Testis (tissue), 3 donors: ENCODE data around the gene ASXL2. TPM values are rescaled to one million over a fixed set of nuclear protein-coding genes. Genes with fewer than 3 reads are reported as not detected.
A peak's percentile ranks its signal among the peaks of the same experiment; 100 is the strongest.

Experiments used
- DNase-seq: peaks from one replicate; pipeline ENCODE4 v3.0.0-alpha.2; 2019
- H3K27ac ChIP-seq, 2 donors: fragments of 200-600 bp; sonication (generic); one replicate each; pipeline ENCODE4 v1.5.1; 2019
- H3K27me3 ChIP-seq: fragments of 200-600 bp; sonication (generic); one replicate; pipeline ENCODE4 v1.5.1; 2019
- H3K36me3 ChIP-seq: fragments of 200-600 bp; sonication (generic); one replicate; pipeline ENCODE4 v1.5.1; 2017; ENCODE audit warnings: low read depth; ENCODE audit errors: missing control alignments
- H3K4me1 ChIP-seq: fragments of 200-600 bp; sonication (generic); one replicate; pipeline ENCODE4 v1.5.1; 2019
- H3K4me3 ChIP-seq, 2 donors: fragments of 200-600 bp; sonication (generic); one replicate each; pipeline ENCODE4 v1.5.1; 2017 to 2019
- H3K9me3 ChIP-seq: fragments of 200-600 bp; sonication (generic); one replicate; pipeline ENCODE4 v1.5.1; 2017
- POLR2A ChIP-seq: fragments of 450-650 bp; IDR thresholded peaks from one replicate; pipeline ENCODE4 v1.6.1; 2017; ENCODE audit warnings: antibody characterized with exemption, mild to moderate bottlenecking, moderate library complexity
- WGBS, 2 donors: methylation state at CpG; one replicate each; pipeline ENCODE4 v1.1.5; 2018; 5-methylcytosine and 5-hydroxymethylcytosine counted together
- intact Hi-C: fragments of 100-400 bp; cut with DNase I; formaldehyde crosslinking; loops from one replicate; pipeline ENCODE4 v1.15.1; 2023; ENCODE audit warnings: low total_unique reads
- polyA plus RNA-seq: library from polyadenylated mRNA; stranded (reverse); fragments of 350-450 nt; fragmentation: Illumina TruSeq; extraction: RNeasy Lipid Tissue Mini Kit (QIAGEN cat#74804); gene quantifications from one replicate; pipeline ENCODE4 v1.2.3, GENCODE V29; 2014; ENCODE audit warnings: low read depth, low replicate concordance; ENCODE audit not compliant: insufficient read depth
- total RNA-seq, 2 donors: library from RNA; depleted of rRNA; stranded (reverse); fragments of >200 nt; gene quantifications; one replicate each; pipeline ENCODE4 v1.2.3, GENCODE V29; 2016
- TF ChIP-seq, protein P1 (sequence below), 3 experiments: fragments of 450-650 bp in 2 of 3; fragments of 200-600 bp in 1 of 3; sonication (generic) in 1 of 3; IDR thresholded peaks; one replicate each; pipeline ENCODE4 v1.5.1; 2016 to 2019; ENCODE audit warnings: antibody characterized with exemption in 3 of 3, mild to moderate bottlenecking in 2 of 3, moderate library complexity in 1 of 3

Gene ASXL2
- total and polyA plus RNA-seq, 3 donors from 2014 or later: 40.9 to 51.9 (median 43.3) TPM

DNA sequence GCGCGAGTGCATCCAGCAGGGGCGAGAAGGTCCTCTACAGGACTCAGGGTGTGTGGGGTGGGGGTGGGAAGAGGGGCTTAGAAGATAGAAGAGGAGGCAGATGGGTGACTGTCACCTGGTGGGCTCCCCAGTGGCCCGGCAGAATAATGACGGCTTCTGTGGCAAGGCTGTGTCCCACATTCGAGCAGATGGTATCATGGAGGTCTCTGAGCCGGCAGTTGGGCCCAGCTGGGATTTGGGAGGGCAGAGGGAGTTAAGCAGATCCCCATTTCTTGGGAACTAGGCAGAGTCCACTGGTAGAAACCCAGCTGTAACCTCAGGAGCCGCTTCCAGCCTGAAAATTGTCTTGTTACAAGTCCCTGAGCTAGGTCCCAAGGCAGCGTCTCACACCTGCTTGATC lies 176.5 kb downstream of the ASXL2 start:
- no peaks in the 10 kb centered on the region for H3K27me3 ChIP-seq
- WGBS, 2 donors: 86 to 87% methylated on average over 9 of the region's 9 CpGs
- TF ChIP-seq, protein P1, sequence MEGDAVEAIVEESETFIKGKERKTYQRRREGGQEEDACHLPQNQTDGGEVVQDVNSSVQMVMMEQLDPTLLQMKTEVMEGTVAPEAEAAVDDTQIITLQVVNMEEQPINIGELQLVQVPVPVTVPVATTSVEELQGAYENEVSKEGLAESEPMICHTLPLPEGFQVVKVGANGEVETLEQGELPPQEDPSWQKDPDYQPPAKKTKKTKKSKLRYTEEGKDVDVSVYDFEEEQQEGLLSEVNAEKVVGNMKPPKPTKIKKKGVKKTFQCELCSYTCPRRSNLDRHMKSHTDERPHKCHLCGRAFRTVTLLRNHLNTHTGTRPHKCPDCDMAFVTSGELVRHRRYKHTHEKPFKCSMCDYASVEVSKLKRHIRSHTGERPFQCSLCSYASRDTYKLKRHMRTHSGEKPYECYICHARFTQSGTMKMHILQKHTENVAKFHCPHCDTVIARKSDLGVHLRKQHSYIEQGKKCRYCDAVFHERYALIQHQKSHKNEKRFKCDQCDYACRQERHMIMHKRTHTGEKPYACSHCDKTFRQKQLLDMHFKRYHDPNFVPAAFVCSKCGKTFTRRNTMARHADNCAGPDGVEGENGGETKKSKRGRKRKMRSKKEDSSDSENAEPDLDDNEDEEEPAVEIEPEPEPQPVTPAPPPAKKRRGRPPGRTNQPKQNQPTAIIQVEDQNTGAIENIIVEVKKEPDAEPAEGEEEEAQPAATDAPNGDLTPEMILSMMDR (IDR thresholded peaks at IDR 0.05): no peak
- no peak for TF ChIP-seq POLR2A
- no peaks in the 10 kb centered on the region for H3K9me3 ChIP-seq
- intact Hi-C loops: no loop called here
- no peaks in the 10 kb centered on the region for H3K4me1 ChIP-seq
- no peak overlapping the region for H3K4me3 ChIP-seq
- no peak for DNase-seq
- no peak overlapping the region for H3K27ac ChIP-seq
- H3K36me3 ChIP-seq: no peaks in the 10 kb centered on the region

DNA sequence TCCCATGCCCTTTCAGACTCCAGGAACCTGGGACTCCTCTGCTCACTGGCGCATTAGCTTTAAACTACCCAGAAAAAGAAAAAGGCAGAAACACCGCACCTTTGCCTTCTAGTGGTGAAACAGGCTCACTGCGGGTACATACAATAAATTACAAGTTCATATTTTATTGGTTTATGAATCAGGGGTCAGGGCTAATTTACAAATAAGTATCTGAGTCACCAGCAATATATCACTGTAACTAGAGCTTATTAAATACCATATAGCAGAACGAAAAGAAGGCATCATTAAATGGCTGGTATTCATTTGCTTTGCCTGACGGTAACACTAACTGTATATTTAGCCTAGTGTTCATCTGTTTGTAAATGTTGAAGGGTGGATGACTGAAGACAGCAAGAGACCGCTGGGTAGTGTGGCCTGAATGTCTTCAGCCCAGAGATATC lies 178.0 kb downstream of the ASXL2 start:
- H3K27me3 ChIP-seq: no peaks in the 10 kb centered on the region
- TF ChIP-seq, protein P1 (IDR thresholded peaks at IDR 0.05): peak; percentile 43 to 81 (median 76)
- TF ChIP-seq POLR2A: no peak
- 39 to 47% methylated on average over 6 of the region's 6 CpGs for WGBS, 2 donors
- H3K4me3 ChIP-seq: no peak overlapping the region
- no peaks in the 10 kb centered on the region for H3K4me1 ChIP-seq
- intact Hi-C loops: no loop called here
- DNase-seq: peak; percentile 19
- H3K36me3 ChIP-seq: no peaks in the 10 kb centered on the region
- no peak overlapping the region for H3K27ac ChIP-seq
- no peaks in the 10 kb centered on the region for H3K9me3 ChIP-seq

DNA sequence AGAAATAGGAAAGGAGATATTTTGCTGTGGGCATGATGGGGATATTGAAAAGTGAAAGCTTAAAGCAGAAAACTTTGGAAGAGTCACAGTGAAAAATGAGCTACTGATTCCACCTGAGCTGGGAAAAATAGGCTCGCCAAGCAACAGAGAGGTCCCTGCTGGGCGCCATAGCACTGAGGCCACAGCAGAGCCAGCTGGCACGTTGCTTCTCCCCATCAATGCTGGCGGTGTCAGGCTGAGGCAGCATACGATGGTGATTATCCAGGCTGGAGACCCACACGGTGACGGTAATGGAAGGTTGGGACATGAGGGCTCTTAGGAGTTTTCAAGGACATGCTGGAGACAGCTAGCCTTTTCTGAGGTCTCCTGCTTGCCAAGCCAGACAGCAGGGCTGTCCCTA lies 179.1 kb downstream of the ASXL2 start:
- Histone ChIP-seq H3K27ac (no peak overlapping the region), H3K9me3 (no peaks in the 10 kb centered on the region), H3K36me3 (no peaks in the 10 kb centered on the region), H3K27me3 (no peaks in the 10 kb centered on the region), H3K4me3 (no peak overlapping the region), H3K4me1 (no peaks in the 10 kb centered on the region)
- intact Hi-C loops: no loop called here
- 87 to 90% methylated on average over 7 of the region's 7 CpGs for WGBS, 2 donors
- TF ChIP-seq, protein P1 (IDR thresholded peaks at IDR 0.05): no peak
- no peak for TF ChIP-seq POLR2A
- DNase-seq: no peak

DNA sequence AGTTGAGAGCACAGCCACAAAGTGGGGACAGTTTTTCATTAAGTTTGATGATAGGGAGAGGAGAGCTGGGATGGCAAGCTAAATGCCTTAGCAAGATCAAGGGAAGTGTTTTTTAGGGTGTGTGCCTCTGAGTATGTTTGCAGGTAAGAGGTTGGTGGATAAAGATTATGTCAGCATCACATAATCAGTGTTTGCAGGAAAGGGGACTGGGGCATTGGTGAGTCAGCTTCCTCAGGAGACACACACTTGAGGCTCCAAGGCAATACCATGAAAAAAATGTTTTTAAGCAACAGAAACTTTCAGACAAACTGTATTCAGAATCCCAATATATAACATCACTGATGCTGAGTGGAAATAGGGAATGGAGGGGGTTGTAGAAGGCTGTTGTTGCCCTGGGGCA lies 179.5 kb downstream of the ASXL2 start:
- TF ChIP-seq, protein P1 (IDR thresholded peaks at IDR 0.05): no peak
- no peak for TF ChIP-seq POLR2A
- no peak for DNase-seq
- Histone ChIP-seq H3K9me3 (no peaks in the 10 kb centered on the region), H3K36me3 (no peaks in the 10 kb centered on the region), H3K4me1 (no peaks in the 10 kb centered on the region), H3K27ac (no peak overlapping the region), H3K4me3 (no peak overlapping the region), H3K27me3 (no peaks in the 10 kb centered on the region)
- intact Hi-C loops: no loop called here

DNA sequence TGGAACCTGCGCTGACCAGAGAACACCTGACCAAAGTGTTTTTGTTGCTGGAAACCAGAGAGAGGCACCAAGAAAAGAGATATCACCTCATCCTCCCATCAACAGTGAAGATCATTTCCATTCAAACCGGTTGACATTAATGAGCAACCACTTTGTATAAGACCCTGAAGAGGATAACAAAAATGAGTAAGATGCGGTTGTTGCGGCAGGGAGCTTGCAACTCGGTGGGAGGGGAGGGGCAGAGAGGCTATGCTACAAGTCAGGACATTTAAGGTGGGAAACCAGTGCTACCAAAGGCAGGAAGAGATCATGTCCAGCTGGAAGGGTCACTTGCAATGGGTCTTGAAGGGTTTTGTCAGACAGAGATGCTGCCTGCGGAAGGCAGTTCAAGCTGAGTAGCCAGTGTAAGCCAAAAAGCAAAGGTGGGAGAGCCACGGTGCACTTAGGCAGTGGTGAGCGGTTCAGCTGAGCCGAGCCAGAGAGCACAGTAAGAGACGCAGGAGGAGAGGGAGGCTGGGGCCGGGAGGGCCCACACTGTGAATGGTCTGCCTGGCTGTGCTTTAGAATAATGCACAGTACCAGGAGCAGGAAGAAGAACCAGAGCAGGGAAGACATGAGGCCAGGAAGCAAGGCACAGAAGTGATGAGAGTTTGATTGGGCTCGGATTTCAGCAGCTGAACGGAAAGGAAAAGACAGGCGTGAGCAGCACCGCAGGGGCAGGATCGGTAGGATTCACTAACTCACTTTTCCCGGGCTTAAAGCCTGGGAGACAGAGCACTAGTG lies 180.5 kb downstream of the ASXL2 start:
- Histone ChIP-seq H3K4me1 (no peaks in the 10 kb centered on the region), H3K27ac (no peak overlapping the region), H3K36me3 (no peaks in the 10 kb centered on the region), H3K9me3 (no peaks in the 10 kb centered on the region), H3K4me3 (no peak overlapping the region), H3K27me3 (no peaks in the 10 kb centered on the region)
- no peak for DNase-seq
- intact Hi-C loops: no loop called here
- TF ChIP-seq POLR2A: no peak
- TF ChIP-seq, protein P1 (IDR thresholded peaks at IDR 0.05): no peak
- WGBS, 2 donors: 52 to 54% methylated on average over 17 of the region's 17 CpGs
